T-helper 1 cell treated with Interleukin-12 subunit alpha and Interleukin-12 subunit beta and Interleukin-4 antibody, amounts not matched to agents 30 μg/mL and 1 μg/mL, for 36 hours (primary cell): ENCODE data around the gene CEACAM8.
"Not testable (repeated sequence)": the region's sequence is repeated elsewhere in the genome, so short reads cannot be mapped to it uniquely, and the experiment has no call there.

Source experiments
- H3K27ac Mint-ChIP-seq: one replicate; pipeline ENCODE4 v1.8.0; 2021; ENCODE audit warnings: mild to moderate bottlenecking, mixed read lengths
- H3K27me3 Mint-ChIP-seq: one replicate; pipeline ENCODE4 v1.8.0; 2021; ENCODE audit warnings: low read depth, mixed read lengths
- H3K36me3 Mint-ChIP-seq: one replicate; pipeline ENCODE4 v1.8.0; 2021; ENCODE audit warnings: low read depth, mixed read lengths
- H3K4me1 Mint-ChIP-seq: one replicate; pipeline ENCODE4 v1.8.0; 2021; ENCODE audit warnings: low read depth, mixed read lengths
- H3K4me3 Mint-ChIP-seq: one replicate; pipeline ENCODE4 v1.8.0; 2021; ENCODE audit warnings: mild to moderate bottlenecking, moderate library complexity, mixed read lengths
- H3K9me3 Mint-ChIP-seq: one replicate; pipeline ENCODE4 v1.8.0; 2021; ENCODE audit warnings: mixed read lengths

The CEACAM8 gene

GRCh38 chr19:42594617-42595489 lies at the start of gene CEACAM8:
Gene CEACAM8 (minus strand): TSS chr19:42594924. CDS start chr19:42594828, 96 bp downstream.
- peaks cover 5% of the 10 kb centered on the region for H3K27me3 Mint-ChIP-seq
- H3K4me1 Mint-ChIP-seq = no peaks in the 10 kb centered on the region

DNA sequence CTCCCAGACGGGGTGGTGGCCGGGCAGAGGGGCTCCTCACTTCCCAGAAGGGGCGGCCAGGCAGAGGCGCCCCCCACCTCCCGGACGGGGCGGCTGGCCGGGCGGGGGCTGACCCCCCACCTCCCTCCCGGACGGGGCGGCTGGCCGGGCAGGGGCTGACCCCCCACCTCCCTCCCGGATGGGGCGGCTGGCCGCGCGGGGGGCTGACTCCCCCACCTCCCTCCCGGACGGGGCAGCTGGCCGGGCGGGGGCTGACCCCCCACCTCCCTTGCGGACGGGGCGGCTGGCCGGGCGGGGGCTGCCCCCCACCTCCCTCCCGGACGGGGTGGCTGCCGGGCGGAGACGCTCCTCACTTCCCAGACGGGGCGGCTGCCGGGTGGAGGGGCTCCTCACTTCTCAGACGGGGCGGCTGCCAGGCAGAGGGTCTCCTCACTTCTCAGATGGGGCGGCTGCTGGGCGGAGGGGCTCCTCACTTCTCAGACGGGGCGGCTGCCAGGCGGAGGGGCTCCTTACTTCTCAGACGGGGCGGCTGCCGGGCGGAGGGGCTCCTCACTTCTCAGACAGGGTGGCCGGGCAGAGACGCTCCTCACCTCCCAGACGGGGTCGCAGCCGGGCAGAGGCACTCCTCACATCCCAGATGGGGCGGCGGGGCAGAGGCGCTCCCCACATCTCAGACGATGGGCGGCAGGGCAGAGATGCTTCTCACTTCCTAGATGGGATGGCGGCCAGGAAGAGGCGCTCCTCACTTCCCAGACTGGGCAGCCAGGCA lies 44.8 kb upstream of the CEACAM8 start:
- not testable (repeated sequence) for H3K4me3 Mint-ChIP-seq, H3K9me3 Mint-ChIP-seq, H3K36me3 Mint-ChIP-seq, H3K27ac Mint-ChIP-seq, H3K4me1 Mint-ChIP-seq, H3K27me3 Mint-ChIP-seq

More at GRCh38 chr19:42594617-42595489, at the start of gene CEACAM8:
- Mint-ChIP-seq H3K4me3 (no peak within 1 kb of the TSS), H3K9me3 (no peaks in the 10 kb centered on the region), H3K27ac (no peak within 1 kb of the TSS), H3K36me3 (no peaks in the 10 kb centered on the region)

DNA sequence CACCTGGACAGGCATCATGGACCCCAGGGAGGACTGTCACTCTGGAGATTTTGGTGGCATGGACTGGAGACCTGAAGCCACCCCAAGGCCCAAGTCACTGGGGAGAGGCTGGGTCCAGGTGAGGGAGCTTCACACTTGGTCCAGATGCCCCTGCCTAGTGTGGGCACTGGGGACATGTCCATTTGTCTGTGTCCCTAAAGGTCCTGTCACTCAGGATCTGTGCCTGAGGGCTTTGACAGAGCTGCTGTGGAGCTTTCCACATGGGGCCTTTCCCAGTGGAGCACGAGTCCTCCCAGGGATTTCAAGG lies 40.5 kb upstream of the CEACAM8 start:
- H3K27ac Mint-ChIP-seq = no peak overlapping the region
- no peak overlapping the region for H3K4me3 Mint-ChIP-seq
- H3K36me3 Mint-ChIP-seq = no peaks in the 10 kb centered on the region
- H3K9me3 Mint-ChIP-seq = no peaks in the 10 kb centered on the region
- H3K4me1 Mint-ChIP-seq = no peaks in the 10 kb centered on the region
- H3K27me3 Mint-ChIP-seq = no peaks in the 10 kb centered on the region

- no peaks in the 10 kb centered on the region for H3K27me3 Mint-ChIP-seq
- no peak overlapping the region for H3K4me3 Mint-ChIP-seq
- no peaks in the 10 kb centered on the region for H3K9me3 Mint-ChIP-seq
- H3K27ac Mint-ChIP-seq = no peak overlapping the region
- H3K36me3 Mint-ChIP-seq = no peaks in the 10 kb centered on the region
- H3K4me1 Mint-ChIP-seq = no peaks in the 10 kb centered on the region
Measured at GRCh38 chr19:42634409-42635232, 39.9 kb upstream of the CEACAM8 start.

DNA sequence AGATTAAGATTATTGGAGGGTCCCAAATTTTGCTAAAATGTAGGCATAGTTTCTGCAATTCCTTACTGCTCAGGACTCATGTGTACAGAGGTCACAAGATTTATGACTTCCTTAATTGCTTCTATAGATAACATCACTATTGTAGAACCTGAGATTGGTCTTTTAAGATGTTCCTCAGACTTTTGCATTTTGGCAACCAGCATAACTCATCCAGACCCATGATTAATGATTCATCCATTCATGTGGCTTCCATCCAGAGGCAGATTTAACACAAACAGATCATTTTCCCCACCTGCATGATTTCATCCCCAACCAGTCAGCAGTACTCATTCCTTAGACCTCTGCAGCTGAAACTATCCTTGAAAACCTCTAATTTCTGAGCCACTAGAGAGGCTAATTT lies 34.5 kb upstream of the CEACAM8 start:
- Mint-ChIP-seq H3K27ac (no peak overlapping the region), H3K4me3 (no peak overlapping the region), H3K27me3 (no peaks in the 10 kb centered on the region), H3K4me1 (peaks cover 9% of the 10 kb centered on the region), H3K9me3 (no peaks in the 10 kb centered on the region), H3K36me3 (no peaks in the 10 kb centered on the region)

DNA sequence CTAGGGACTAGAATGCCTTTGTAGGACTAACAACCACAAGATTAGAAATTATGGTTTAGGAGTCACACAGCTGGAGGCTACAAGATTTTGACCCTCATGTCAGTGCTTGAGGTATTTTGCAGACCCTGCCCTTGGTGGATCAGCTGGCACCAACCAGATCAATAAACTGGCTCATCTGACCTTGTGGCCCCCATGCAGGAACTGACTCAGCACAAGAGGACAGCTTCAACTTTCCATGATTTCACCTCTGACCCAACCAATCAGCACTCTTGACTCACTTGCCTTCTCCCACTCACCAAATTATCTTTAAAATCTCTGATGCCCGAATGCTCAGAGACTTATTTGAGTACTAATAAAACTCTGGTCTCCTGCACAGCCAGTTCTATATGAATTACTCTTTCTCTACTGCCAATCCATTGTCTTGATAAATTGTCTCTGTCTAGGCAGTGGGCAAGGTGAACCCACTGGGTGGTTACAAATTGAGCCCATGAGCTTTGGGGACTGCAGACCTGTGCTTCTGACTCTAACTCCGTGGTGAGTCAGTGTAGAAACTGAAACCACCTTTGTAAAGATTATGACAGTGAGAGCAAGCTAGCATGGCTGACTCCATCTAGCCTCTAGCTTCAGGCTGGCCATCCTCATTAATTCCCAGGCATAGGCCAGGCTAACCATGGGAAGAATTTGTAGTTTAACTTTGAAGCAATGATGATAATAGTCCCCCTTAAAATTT lies 33.9 kb upstream of the CEACAM8 start:
- Mint-ChIP-seq H3K9me3 (no peaks in the 10 kb centered on the region), H3K27ac (peak overlapping the region; percentile 62), H3K27me3 (peaks cover 3% of the 10 kb centered on the region), H3K36me3 (no peaks in the 10 kb centered on the region), H3K4me3 (no peak overlapping the region), H3K4me1 (peaks cover 9% of the 10 kb centered on the region)

GRCh38 chr19:42627916-42628315 lies 33.2 kb upstream of the CEACAM8 start:
- Mint-ChIP-seq H3K4me1 (peaks cover 9% of the 10 kb centered on the region), H3K36me3 (no peaks in the 10 kb centered on the region), H3K4me3 (no peak overlapping the region), H3K27ac (no peak overlapping the region), H3K27me3 (peaks cover 9% of the 10 kb centered on the region), H3K9me3 (no peaks in the 10 kb centered on the region)

GRCh38 chr19:42626181-42626580 lies 31.5 kb upstream of the CEACAM8 start:
- no peaks in the 10 kb centered on the region for H3K36me3 Mint-ChIP-seq
- H3K4me3 Mint-ChIP-seq = no peak overlapping the region
- peaks cover 13% of the 10 kb centered on the region for H3K27me3 Mint-ChIP-seq

DNA sequence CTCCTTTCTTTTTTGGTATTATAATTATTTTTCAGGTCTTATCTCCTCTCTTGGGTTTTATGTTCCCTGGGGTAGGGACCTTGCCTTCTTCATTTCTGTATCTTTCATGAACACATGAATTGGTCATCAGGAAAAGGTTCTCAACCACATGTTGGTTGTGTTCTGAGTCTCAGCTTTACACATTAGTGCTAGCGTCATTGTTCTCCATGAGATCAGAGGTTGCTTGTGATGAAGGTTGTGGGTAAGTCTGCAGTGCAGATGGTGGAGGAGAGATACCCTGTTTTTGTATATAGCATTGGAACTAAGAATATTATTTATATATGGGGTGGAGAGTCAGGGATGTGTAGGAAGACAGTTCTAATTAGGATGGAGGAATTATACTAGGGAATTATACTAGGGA lies 24.5 kb upstream of the CEACAM8 start:
- Mint-ChIP-seq H3K27me3 (peaks cover 32% of the 10 kb centered on the region), H3K9me3 (no peaks in the 10 kb centered on the region), H3K4me3 (no peak overlapping the region), H3K4me1 (no peaks in the 10 kb centered on the region), H3K27ac (no peak overlapping the region), H3K36me3 (no peaks in the 10 kb centered on the region)

More at GRCh38 chr19:42626181-42626580, 31.5 kb upstream of the CEACAM8 start:
- Mint-ChIP-seq H3K9me3 (no peaks in the 10 kb centered on the region), H3K4me1 (peaks cover 9% of the 10 kb centered on the region), H3K27ac (no peak overlapping the region)

DNA sequence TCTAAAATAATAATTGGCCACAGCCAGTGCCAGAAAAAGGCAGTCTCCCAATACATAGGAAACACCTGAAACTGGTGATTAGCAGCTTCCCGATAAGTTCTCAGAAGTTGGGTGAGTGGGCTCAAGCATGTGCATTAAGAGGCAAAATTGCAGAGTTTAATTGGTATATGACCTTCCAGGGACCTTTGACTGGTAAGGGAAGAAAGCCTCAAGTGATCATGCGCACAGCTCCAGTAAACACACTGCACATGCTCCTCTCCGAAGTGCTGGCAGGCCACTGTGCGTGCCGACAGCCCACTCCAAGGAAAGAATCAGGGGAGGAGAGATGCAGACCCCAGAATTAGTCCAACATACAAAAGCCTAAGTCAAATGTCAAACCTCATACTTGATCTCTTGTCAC lies 18.9 kb upstream of the CEACAM8 start:
- H3K27me3 Mint-ChIP-seq = peaks cover 13% of the 10 kb centered on the region
- H3K4me1 Mint-ChIP-seq = no peaks in the 10 kb centered on the region
- H3K9me3 Mint-ChIP-seq = no peaks in the 10 kb centered on the region
- no peak overlapping the region for H3K27ac Mint-ChIP-seq
- no peak overlapping the region for H3K4me3 Mint-ChIP-seq
- no peaks in the 10 kb centered on the region for H3K36me3 Mint-ChIP-seq

- H3K9me3 Mint-ChIP-seq, H3K4me3 Mint-ChIP-seq, H3K27ac Mint-ChIP-seq, H3K36me3 Mint-ChIP-seq, H3K4me1 Mint-ChIP-seq: not testable (repeated sequence)
- peaks cover 17% of the 10 kb centered on the region for H3K27me3 Mint-ChIP-seq
Measured at GRCh38 chr19:42610401-42610915, 15.7 kb upstream of the CEACAM8 start.

DNA sequence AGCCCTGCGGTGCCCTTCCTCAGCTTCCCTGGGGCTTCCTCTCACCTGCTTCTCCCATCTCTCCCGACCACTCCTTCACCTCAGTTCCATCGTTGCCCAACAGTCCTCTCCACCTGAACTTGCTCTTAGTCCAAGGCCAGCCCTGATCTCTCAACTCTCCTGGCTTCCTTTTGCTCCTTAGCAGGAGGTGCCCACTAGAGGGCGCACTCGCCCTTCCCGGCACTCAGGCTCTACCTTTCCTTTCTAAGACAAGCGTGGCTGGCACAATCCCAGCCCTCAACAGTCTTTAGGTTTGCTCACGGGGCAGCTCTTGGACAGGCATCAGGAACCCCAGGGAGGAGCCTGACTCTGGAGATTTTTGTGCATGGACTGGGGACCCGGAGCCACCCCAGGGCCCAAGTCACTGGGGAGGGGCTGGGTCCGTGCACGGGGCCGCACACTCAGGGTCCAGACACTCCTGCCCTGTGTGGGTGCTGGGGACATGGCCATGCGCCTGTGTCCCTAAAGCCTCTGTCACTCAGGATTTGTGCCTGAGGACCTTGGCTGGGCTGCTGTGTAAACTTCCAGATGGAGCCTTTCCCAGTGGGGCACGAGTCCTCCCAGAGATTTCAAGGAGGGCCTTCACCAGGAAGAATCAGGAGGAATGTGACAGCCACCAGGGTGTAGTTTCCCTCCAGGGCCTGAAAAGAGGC lies 12.1 kb upstream of the CEACAM8 start:
- Mint-ChIP-seq H3K36me3 (no peaks in the 10 kb centered on the region), H3K27ac (no peak overlapping the region), H3K27me3 (peaks cover 8% of the 10 kb centered on the region), H3K4me3 (no peak overlapping the region), H3K9me3 (no peaks in the 10 kb centered on the region), H3K4me1 (no peaks in the 10 kb centered on the region)

DNA sequence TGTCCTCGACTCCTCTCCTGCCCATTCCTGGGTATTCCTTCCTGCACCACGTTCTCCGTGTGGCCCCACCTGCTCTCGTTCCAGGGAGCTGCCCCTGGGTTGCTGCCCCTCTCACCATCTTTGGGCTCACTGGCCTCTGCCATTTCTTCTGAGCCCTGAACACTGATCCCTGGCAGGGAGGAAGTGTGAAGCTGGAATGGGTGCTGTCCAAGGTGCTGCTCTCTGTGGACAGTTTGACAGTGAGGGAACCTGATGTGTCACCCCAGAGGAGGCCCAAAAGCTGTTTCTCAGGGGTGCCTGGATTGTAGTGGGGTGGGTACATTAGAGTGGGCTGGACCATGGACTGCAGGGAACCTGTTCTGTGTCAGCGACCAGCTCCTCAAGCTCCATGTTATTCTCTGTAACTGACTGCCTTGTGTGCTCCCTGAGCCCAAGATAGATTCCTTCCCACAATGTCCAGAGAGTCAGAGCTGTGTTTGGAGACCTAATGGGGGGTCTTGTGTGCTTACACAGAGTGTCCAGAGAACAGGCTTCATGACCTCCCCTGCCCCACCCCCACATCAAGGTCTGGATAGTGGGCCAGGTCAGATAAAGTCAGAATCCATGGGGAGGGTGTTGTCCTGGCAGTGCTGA lies 7.2 kb upstream of the CEACAM8 start:
- Mint-ChIP-seq H3K9me3 (no peaks in the 10 kb centered on the region), H3K36me3 (no peaks in the 10 kb centered on the region), H3K27me3 (peaks cover 9% of the 10 kb centered on the region), H3K4me3 (no peak overlapping the region), H3K4me1 (no peaks in the 10 kb centered on the region), H3K27ac (no peak overlapping the region)
